GM19240 (cell line): ENCODE results near the gene ZIC1.

Experiments used
- DNase-seq: peaks from one replicate; pipeline ENCODE4 v3.0.0; 2011; ENCODE audit warnings: low spot score; ENCODE audit not compliant: insufficient read length

Gene ZIC1

DNA sequence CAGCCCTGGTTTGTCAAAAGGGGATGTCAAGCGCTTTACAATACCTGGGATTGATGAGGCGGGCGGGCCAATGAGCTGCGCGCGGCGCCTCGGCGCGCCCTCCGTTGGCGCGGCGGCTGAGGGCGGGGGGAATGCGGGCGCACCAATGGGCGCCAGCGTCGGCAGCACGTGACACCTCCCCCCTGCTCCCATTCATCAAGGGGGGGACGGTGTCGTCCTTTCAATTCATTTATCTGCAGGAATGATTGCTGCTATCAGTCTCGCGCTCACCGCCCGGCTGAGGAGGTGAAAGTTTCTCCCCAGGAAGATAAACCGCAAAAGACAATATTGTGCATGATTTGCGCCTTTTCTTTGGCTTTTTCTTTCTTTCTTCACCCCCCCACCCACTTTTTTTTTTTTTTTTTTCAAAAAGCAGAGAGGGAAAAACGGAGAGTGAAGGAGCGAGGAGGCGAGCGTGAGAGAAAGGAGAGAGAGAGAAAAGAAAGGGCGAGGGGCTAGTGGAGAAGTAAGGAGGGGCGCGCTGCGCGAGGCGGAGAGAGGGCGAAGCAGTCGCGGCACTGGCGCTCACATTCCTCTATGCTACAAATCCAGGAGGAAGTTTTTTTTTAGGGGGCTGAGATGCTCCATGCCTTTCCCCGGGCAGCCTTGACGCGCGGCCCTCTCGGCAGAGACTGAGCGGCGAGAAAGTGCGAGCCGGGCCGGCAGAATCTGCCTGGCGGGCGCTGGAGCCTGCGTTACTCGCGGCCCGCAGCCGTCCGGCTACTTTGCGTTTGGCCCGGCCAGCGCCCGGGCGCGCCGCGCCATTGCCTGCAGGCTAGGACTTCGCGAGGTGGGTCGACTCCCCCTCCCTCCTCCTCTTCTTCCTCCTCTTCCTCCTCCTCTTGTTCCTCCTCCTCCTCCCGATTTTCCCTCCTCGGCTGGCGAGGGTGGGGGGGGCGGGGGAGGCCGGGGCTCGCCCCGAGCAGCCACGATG, at the start of gene ZIC1:
ZIC1 (plus strand) TSS at position 223 of the 973 bp plus-strand sequence; CDS start at position 971, 748 bp downstream.
- no peak for DNase-seq

DNA sequence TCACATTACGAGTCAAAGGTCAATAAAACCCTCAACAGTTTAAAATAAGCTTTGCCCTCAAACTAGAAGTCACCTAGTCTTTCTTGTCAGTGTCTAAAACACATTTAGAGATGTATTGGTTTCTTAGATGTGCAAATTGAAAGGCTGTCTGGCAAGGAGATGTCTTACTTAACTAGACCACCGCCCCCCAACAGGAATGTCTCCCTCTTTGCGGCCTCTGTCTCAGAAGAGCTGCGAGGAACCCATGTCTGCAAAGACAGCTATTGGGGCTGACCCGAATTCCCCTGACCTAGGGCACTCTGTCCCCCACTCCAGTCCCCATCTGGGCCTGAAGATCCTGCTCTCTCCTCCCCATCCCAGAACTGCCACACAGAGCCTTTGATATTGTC, 49.1 kb upstream of the ZIC1 start:
- DNase-seq = no peak

DNA sequence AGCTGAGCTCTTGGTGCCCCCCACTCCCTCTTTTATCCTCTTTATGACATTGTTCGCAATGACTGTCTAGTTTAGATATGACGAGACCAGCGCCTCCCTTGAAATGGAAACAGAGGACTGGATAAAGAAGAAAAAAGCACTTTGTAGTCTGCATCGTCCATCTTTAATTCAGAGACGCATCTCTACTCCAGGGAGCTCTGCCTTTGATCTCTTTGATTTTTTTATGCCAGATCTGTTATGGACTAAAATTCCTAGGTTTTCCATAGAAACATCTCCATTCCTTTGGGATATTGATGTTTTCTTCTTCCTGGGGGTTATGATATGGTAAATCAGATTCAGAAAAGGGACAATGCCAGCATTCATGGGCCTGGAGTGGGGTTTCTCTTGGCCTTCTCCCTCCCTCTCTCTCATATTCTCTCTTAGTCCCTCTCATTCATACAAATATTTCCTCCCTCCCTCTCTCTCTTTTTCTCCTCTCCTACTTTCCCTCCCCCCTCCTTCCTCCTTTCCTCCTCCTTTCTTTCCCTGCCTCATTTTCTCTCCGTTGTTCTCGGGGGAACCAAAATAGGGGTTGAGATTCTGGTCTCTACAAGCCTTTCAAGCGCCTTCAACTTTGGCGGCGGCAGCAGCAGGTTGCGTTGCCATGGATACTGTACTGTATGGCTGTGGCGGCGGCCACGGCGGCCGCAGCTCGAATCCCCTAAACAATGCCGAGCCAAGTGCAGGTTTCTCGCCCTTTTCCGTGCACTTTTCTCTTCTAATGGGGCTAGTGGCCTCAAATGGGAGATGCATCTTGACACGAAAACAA, 48.3 kb upstream of the ZIC1 start:
- DNase-seq = no peak

DNA sequence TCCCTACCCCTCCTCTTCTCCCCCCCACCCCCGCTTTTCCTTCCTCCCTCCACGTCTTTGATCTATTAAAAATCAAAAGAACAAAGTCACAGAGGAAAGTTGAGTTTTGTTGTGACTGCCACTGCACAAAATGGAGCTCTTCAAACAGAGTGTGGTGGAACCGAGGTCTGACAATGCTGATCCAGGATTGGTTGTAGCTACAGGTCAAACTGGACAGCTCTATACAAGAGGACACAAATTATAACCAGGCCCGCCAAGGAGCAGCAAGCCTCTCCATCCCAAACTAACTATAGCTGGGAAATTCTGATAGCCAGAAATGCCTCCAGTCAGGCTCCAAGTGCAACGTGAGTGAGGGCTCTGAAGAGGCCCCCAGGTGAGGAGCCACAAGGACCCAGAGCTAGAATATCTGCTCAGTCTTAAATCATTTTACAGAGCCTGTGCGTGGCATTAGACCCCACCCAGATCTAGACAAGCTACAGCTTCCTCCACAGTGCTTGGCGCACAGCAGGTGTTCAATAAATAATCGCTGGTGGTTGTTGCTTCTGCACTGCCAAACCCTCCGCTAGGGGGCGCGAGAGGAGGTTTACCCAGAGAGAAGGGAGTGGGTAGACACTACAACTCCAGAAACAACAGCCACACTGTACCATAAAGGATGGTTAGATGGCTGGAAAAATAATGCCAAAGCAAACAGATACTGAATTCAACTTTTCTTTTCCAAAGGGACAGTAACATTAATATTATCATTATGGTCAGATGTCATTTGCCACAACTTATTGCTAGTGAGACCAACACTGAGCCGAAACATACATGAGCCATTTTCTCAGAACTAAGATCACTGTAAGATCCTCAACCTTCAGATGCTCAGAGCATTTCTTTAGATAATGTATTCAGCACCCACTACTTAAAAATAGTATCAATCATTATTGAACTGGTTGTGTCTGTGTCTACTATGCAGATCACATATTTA, 47.4 kb upstream of the ZIC1 start:
- DNase-seq = no peak

DNA sequence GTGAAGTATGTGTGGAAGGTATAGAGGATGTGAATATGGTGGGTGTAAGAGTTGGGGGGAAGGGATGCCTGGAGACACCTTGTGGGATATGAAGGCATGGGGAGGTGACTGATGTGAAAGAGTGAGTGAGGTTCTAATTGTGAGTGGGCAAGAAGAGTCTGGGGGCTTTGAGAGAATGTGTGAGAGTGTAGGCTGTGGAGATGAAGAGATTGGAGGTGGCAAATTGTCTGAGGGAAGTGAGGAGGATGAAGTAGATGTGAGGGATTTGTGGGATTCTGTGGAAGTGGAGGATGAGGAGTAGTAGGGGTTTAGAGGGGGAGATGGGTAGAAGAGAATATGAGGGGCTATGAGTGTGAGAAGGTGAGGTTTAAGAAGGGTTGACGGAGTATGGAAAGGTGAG, 44.4 kb upstream of the ZIC1 start:
- DNase-seq = no peak

DNA sequence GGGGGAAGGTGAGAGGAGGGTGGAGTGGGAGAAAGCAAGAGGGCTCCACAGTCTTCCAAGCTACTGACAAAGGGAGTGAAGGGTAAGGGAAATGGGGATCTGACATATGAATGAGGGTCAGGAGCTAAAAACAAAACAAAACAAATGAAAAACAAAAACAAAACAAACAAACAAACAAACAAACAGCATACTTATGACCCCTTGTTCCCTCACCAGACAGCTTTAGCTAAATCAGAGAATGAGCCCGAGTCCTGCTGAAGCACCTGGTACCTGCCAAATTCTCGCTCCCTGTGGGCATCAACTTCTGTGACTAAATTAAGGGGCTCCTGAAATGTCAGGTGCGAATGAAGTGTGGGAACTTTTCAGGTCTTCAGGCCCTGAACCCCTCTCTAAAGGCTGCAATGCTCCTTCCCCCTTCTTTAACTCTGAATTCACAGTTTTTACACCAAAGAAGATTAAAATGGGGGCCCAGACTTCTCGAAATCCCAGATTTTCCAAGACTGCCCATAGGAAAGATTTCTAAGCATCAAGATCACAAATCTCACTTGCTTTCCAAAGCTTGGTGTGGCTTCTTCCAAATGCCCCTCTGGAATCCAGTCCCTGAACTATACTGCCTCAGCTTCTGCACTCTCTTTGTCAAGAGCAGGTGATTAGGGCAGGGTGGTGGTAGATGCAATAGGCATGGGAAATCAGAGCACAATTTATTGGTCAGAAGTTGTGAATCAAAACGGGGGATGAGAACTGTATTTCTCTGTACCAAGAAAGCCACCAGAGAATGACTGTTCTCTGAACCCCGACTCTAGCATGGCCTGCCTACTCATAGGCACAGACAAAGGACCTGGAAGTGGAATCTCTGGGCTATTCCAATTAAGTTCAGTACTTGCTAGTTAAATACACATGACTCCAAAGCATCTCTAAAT, 43.7 kb upstream of the ZIC1 start:
- DNase-seq = no peak

DNA sequence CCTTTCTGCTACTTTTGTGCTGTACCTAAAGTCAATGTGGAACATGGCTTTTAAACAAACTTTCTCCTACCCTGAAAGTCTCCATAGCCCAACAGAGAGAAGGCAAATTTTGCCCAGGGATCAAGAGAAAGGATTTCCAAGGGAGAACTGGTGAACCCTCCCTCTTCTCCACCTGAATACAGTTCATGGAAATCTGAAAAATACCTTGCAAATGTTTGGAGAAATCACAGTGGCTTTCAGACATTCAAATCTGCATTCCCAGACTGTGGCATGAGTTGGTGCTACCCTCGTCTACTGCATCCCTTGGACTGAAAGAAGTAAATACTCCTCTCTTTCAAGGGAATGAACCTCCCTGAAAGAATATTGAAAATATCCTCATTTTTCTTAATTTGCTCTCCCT, 41.5 kb upstream of the ZIC1 start:
- no peak for DNase-seq

DNA sequence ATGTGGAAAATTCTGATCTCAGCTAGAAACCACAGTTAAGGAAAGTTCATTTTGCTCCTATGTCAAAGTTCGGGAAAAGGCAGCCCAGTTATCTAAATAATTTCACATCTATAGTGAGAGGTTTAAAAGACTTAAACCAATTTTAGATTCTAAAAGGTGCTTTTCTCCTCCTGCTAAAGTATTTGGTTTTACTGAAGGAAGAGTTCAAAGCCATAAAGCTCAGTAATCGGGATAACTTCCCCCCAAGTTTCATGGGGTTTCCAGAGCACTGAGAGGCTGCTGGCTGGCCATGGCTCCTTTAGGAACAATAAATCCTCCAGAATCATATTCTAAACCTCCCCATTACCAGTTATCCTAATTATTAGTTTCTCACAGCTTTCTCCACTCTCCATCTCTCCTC, 41.0 kb upstream of the ZIC1 start:
- no peak for DNase-seq

DNA sequence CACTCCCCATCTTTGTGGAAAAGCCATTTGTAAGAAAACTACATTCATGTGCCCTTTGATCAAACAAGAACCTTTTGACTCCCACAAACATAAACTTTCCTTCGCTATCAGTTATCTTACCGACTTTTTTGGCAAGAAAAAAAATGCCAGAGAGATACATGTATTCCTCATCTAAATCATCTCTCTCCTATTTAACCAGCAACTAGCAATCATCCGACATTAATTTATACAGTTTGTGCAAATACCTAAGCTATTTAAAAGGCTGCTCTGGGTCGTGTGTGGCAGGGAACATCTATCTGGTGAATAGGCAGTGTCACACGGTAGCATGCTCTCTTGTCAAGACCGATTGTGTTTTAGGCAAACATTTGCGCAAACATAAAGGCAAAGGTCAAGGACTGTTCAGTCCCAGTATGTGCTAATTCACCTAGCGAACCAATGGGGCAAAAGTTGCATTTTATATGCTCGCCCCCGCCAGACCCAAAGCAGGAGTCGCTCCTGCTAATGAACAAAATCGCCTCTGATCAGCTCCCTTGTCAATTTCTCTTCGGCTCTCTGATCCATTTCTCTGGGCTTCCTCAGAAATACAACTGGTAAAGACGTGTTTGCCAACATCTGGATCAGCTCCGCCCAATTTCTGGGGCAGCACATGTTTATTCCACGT, 40.5 kb upstream of the ZIC1 start:
- DNase-seq = no peak

DNA sequence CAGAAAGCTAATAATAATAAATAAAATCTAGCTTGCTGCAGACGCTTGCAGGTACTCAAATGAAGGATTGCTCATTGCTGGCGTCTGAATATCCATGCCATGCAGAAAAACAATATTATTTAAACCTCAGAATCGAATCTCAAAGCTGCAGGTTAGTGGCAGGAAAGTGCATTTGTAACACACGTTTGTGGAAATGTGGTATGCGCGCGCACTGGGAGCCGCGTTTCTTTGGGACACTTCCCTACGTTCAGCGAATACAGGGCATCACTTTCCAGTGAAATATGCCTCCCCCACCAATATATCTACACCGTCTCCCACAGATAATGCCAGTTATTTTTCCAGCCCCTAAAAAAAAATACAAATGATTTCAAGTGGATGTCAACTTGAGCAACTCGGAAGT, 39.9 kb upstream of the ZIC1 start:
- no peak for DNase-seq

DNA sequence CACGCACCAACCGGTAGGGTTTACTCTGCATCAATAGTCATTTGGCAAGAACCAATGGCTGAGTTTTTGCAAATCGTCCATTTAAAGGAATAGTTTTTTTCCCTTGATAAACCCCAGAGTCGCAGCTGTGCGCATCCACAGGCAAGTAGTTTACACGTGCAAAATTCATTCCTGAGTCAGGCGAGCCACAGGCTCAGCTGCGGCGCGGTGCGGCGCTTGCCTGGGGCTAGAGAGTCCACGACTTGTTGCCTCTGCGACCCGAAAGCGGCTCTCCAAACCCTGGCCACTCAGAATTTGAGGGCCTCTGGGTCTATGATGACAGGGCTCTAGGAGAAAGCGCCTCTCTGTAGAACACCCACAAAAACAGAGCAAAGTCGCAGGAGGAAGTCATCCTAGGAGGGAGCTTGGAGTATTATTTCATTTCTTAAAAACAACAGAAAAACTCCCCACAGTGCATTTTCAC, 39.5 kb upstream of the ZIC1 start:
- DNase-seq = no peak

DNA sequence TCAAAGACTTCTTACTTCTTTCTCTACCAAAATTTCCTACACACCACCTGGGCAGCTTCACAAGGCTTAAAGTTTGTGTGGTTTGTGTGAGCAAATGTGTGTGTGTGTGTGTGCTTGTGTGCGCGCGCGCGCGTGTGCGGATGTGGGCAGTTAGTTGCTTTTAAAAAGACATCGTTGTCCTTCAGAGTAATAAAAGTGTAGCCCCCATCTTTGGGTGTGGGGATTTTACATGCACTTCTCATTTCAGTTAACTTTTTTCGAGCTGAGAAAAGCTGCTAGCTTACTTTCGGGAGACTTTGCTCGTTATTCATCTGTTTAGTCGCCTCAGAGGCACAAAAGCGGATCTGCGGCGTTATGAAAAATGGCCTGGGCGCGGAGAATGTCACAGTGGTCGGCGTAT, 38.8 kb upstream of the ZIC1 start:
- DNase-seq = no peak

DNA sequence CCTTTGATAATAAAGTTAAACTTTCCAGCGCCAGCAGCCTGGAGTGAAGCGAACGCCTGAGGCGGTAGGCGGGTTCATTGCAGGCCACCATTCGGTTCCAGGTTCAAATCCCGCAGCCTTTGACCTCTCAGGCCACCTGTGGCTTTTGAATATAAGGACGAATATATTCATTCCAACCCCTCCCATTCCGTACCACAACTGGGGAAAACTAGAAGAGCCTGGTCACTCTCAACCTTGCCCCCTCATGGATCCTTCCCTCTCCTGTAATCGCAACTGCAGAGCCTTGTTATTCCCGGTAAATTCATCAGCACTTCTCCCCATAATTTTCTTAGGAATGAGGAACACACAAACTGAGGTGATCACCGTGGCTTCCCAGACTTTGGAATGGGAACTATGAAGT, 38.0 kb upstream of the ZIC1 start:
- no peak for DNase-seq

DNA sequence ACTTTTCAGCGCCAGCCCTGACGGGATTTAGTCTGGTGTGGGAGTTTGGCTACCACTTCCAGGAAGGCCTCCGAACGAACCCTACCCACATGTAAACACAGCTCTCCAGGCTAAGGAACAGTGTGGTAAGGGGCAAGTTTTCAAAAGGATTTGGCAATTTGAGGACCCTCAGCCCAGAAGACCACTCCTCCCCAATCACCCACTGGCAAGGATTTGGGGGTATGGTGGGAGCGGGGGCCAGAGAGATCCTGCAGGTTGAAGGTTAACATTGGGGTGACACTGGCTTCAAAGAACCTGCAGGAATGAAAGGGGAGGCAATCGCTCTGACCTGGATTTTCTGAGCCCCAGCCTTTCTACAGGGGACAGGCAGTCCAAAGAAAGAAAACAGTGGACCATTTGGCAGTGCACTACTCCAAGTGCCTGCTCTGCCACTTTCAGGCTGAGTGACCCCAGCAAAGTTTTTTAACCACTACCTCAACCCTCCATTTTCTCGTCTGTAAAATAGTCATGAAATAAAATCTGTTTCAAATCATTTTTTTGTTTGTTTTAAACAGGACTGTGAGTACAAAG, 37.3 kb upstream of the ZIC1 start:
- no peak for DNase-seq

DNA sequence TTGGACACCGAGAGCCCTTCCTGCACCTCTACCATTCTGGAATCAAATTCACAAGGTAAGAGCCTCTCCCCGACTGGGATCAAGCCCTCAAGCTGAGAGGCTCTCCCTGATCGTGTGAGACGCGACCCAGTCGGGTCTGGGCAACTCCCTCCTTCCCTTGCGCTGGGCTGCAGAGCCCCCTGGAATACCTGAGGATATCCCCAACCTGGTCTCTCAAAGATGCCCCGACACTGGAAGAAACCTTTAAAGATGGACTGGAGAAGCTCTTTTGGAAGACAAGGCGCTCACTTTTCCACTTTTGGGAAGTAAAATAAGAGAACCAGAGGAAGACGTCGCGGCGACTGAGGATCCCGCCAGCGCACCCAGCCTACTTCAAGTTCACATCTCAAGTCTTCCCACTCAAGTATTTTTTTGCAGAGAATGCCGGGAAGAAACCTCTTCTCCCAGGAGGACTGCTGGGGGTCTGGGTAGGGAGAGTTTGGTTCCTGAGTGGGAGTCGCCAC, 36.6 kb upstream of the ZIC1 start:
- no peak for DNase-seq

DNA sequence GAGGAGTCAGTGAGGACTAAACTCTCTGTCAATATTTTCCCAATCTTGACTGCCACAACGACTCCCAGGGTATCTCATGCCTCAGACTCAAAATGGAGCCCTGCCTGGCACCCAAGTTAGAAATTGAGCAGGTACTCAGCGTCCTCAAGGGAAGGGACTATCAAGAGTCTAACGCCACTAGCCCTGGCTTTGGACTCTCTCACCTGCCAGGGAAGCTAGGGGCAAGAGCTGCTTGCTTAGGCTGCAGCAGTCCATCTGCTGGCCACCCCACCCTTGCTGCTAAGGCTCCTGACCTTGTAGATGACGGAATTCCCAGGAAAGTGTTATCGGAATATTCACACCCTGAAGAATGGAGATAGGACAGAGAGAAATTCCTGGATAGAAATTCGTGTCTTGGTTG, 35.9 kb upstream of the ZIC1 start:
- DNase-seq = no peak

DNA sequence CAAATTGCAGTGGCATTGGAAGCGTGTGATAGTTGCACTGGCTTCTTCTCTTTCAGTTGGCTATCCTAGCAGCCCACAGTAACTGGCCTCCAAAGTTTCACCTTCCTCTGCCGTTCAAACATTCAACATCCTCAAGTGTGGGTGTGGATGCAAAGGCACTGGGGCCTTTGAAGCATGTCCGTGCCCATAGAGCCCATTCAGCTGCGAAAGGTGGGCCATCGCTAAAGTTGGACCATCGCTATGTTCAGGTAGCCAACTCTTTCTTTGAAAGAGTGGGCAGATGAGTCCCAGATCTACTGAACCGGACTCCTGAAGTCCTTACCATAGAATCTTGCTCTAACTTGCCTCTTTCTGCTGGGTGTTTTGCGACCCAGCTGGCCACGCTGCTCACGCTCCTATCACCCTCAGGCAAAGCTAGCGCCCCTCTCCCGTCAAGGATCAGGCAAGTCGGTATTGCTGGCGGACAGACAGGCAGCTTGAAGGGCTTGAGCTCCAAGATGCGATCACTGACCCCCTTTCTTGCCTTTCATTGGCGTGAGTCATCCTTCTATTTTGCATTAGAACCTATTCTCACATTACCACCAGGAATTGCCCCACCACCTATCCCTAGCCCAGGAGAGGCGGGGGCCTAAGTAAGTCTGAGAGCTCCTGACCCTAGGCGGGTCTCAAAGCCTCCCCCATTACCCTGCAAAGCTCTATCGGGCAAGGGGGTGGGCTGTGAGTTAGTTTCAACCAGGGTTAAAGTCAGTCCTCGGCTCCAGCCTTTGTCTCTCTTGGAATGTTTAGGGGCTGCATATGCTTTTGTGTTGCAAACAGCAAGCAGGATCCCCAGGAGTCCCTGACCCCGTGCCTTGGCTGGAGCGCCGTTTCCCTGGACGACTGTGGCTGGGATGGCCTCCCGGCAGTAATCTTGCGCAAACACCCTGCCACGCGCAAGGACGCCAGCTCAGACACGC, 31.5 kb upstream of the ZIC1 start:
- DNase-seq = no peak

DNA sequence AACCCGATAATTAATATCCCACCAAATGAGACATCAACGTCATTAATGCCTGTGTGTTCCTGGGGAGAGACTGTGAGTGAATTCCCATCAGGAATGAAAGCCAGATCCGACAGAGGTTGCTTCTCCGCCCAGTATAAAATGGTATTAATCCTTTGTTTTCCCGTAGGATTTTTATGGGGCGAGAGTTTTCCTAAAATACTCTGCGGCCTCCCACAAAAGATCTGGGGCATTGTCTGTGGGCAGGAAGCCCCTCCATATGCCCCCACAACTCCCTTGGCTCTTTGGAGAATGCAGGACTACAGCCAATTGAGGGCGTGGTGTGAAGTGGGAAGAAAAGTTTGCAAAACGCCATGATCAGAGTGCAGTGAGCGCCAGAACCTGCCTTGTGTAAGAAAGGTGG, 29.5 kb upstream of the ZIC1 start:
- no peak for DNase-seq
